Ovary (tissue), 9 donors: ENCODE data around the gene ZC3H14. TPM values are rescaled to one million over a fixed set of nuclear protein-coding genes. Genes with fewer than 3 reads are reported as not detected.

Experiments used
- DNase-seq, 5 donors: peaks; one replicate each; pipeline ENCODE4 v3.0.0-alpha.2; 2019 to 2020
- H3K27ac ChIP-seq, 2 donors: fragments of 200-600 bp; one replicate each; pipeline versions ENCODE4 v1.5.1 to v1.8.0; 2019 to 2022
- H3K27me3 ChIP-seq: fragments of 200-600 bp; one replicate; pipeline ENCODE4 v1.8.0; 2022
- H3K36me3 ChIP-seq: fragments of 200-600 bp; sonication (generic); one replicate; pipeline ENCODE4 v1.5.1; 2019
- H3K4me1 ChIP-seq: one replicate; pipeline ENCODE4 v1.8.1; 2013; ENCODE audit warnings: mild to moderate bottlenecking, moderate library complexity; ENCODE audit not compliant: insufficient read depth
- H3K4me3 ChIP-seq: fragments of 200-600 bp; sonication (generic); one replicate; pipeline ENCODE4 v1.5.1; 2017
- H3K9me3 ChIP-seq, 2 donors: fragments of 200-600 bp in 1 of 2; sonication (generic) in 1 of 2; one replicate each; pipeline versions ENCODE4 v1.5.1 to v1.8.1; 2013 to 2019; ENCODE audit warnings: mild to moderate bottlenecking in 1 of 2, moderate library complexity in 1 of 2
- EP300 ChIP-seq: sonication (generic); formaldehyde crosslinking; IDR thresholded peaks from one replicate; pipeline ENCODE4 v1.6.1; 2017; ENCODE audit warnings: antibody characterized with exemption
- POLR2A ChIP-seq: fragments of 450-650 bp; IDR thresholded peaks from one replicate; pipeline ENCODE4 v1.6.1; 2017; ENCODE audit warnings: antibody characterized with exemption, mild to moderate bottlenecking, moderate library complexity
- WGBS, 3 donors: extraction: QIAGEN DNeasy Blood & Tissue Kit in 1 of 3; methylation state at CpG; one replicate each; pipeline versions ENCODE4 v1.1.5 to v1.1.7; 2013 to 2017; 5-methylcytosine and 5-hydroxymethylcytosine counted together
- intact Hi-C, 4 donors: fragments of 100-400 bp; cut with DNase I; formaldehyde crosslinking; loops; one replicate each; pipeline versions ENCODE4 v1.11.0 to v1.15.1; 2022 to 2023
- polyA plus RNA-seq, 2 donors: library from polyadenylated mRNA; stranded (reverse); fragments of 200-250 nt in 1 of 2; fragments of 350-450 nt in 1 of 2; fragmentation: Illumina TruSeq in 1 of 2; extraction: RNeasy Lipid Tissue Mini Kit (QIAGEN cat#74804) in 1 of 2; gene quantifications; one replicate each; pipeline ENCODE4 v1.2.3, GENCODE V29; 2013 to 2014
- total RNA-seq, 7 donors: library from RNA; depleted of rRNA in 2 of 7; stranded (reverse); fragments of >200 nt in 2 of 7; fragmentation: NEBNext Ultra II Directional in 3 of 7; extraction: Animal tissue kit (Norgen Biotek cat#: 25700) in 3 of 7; gene quantifications; one replicate each; pipeline versions ENCODE4 v1.1.0 to v1.2.4, GENCODE V29; 2016 to 2023
- TF ChIP-seq, protein P1 (sequence below), 3 donors: fragments of 450-650 bp in 2 of 3; fragments of 200-600 bp in 1 of 3; IDR thresholded peaks; one replicate each; pipeline versions ENCODE4 v1.5.1 to v1.8.0; 2016 to 2022; ENCODE audit warnings: antibody characterized with exemption in 3 of 3, mild to moderate bottlenecking in 1 of 3
- donor health status: DM: no; HTN: no; CAD: no; lungs with moderate emphysema.
- donor health status: DM: no; HTN: no; CAD: no.
- donor health status: Bipolar disorder and iron deficiency.
- donor health status: DM: yes; HTN: yes; CAD: no.
- donor health status: DM: no; HTN: no; CAD: no.
- donor health status: DM: yes; HTN: yes; CAD: no.

The ZC3H14 gene
- total and polyA plus RNA-seq, 9 donors: 30.2 to 63.2 (median 57.1) TPM

DNA sequence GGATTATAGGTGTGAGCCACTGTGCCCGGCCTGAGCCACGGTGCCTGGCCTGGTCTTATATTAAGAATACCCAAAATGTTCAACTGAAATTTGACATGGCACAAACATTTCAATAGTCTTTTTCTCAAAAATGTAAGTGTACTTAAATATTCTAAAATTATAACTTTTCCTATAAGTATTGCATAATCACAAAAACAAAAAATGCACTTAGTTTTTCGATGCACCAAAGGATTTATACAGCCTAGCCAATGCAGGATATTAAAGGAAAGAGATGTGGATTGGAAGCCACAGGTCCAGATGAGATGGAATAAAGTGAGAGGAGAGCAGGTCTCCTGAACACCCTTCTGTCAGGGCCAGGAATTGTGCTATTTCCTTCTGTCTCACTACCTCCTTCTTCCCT, 62.8 kb downstream of the ZC3H14 start:
- 93 to 97% (median 94%) methylated on average over 3 of the region's 3 CpGs for WGBS, 3 donors
- intact Hi-C loops: no loop called here
- TF ChIP-seq EP300: no peak

DNA sequence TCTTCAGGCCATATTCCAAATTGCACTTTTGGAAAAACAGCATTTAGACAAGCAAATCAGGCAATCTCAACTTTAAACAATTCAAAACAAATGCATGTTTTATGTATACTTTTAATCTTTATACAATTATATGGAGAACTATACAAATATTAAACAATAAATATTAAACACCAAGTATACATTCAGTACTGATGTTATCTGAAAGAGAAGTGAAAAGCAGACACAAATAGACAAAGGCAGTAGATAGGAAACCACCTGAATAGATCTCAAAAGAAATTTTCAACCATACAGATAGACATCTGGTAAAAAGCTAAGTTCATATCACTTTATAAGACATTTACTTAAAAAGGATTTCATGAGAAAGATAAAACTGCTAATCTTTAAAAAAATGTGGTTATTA, 65.2 kb downstream of the ZC3H14 start:
- DNase-seq: no peak

More for the DNA sequence above, 62.8 kb downstream of the ZC3H14 start:
- no peaks in the 10 kb centered on the region for H3K27me3 ChIP-seq
- DNase-seq: no peak
- no peaks in the 10 kb centered on the region for H3K4me1 ChIP-seq
- H3K27ac ChIP-seq: no peak overlapping the region
- H3K4me3 ChIP-seq: no peak overlapping the region
- no peaks in the 10 kb centered on the region for H3K9me3 ChIP-seq
- H3K36me3 ChIP-seq: no peaks in the 10 kb centered on the region

DNA sequence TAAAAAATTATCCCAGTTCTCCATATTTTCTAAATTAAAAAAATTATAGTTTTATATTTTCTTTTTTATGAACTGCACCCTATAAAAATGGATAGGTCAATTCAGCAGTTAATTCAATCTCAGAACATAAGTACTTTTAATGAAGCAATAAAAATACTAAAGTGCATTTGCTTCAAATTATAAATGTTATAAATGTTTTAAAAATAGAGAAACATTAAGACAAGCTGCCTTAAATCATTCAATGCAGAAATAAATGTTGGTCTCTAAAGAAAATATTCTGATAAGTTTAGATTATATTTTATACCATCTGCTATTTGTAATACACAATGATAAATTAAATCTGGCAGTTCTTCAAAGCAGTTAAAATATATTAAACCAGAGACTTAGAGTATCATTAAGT, 65.6 kb downstream of the ZC3H14 start:
- H3K9me3 ChIP-seq: no peaks in the 10 kb centered on the region
- no peaks in the 10 kb centered on the region for H3K27me3 ChIP-seq
- H3K4me3 ChIP-seq: no peak overlapping the region
- no peaks in the 10 kb centered on the region for H3K36me3 ChIP-seq
- H3K27ac ChIP-seq: no peak overlapping the region
- no peak for DNase-seq
- intact Hi-C loops: no loop called here
- H3K4me1 ChIP-seq: no peaks in the 10 kb centered on the region
- TF ChIP-seq POLR2A (no peak), EP300 (no peak)
- TF ChIP-seq, protein P1, sequence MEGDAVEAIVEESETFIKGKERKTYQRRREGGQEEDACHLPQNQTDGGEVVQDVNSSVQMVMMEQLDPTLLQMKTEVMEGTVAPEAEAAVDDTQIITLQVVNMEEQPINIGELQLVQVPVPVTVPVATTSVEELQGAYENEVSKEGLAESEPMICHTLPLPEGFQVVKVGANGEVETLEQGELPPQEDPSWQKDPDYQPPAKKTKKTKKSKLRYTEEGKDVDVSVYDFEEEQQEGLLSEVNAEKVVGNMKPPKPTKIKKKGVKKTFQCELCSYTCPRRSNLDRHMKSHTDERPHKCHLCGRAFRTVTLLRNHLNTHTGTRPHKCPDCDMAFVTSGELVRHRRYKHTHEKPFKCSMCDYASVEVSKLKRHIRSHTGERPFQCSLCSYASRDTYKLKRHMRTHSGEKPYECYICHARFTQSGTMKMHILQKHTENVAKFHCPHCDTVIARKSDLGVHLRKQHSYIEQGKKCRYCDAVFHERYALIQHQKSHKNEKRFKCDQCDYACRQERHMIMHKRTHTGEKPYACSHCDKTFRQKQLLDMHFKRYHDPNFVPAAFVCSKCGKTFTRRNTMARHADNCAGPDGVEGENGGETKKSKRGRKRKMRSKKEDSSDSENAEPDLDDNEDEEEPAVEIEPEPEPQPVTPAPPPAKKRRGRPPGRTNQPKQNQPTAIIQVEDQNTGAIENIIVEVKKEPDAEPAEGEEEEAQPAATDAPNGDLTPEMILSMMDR (IDR thresholded peaks at IDR 0.05): no peak

More for the DNA sequence above, 65.2 kb downstream of the ZC3H14 start:
- Histone ChIP-seq H3K27me3 (no peaks in the 10 kb centered on the region), H3K4me1 (no peaks in the 10 kb centered on the region), H3K27ac (no peak overlapping the region), H3K4me3 (no peak overlapping the region), H3K36me3 (no peaks in the 10 kb centered on the region), H3K9me3 (no peaks in the 10 kb centered on the region)
- TF ChIP-seq, protein P1 (IDR thresholded peaks at IDR 0.05): no peak
- TF ChIP-seq EP300 (no peak), POLR2A (no peak)
- intact Hi-C loops: no loop called here

DNA sequence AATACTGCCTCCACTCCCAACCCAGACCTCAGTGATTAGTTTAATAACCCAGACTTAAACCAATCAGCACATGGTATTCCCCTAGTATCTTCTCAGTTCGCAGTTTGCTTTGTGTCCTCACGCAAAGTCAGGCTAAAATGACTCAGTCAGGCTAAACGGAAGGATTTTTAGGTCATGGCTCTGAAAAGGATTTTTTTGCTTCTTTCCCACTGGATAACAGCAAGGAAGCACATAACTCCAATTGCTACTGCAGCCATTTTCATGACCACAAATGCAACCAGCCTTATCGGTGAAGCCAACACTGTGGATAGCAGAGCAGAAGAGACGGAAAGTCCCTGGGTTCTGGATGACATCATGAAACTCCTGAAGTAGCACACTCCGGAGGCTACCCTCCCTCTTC, 67.7 kb downstream of the ZC3H14 start:
- TF ChIP-seq, protein P1 (IDR thresholded peaks at IDR 0.05): no peak
- TF ChIP-seq POLR2A (no peak), EP300 (no peak)
- DNase-seq: no peak
- H3K4me1 ChIP-seq: no peaks in the 10 kb centered on the region
- H3K27me3 ChIP-seq: no peaks in the 10 kb centered on the region
- WGBS, 3 donors: 60 to 67% (median 64%) methylated on average over 6 of the region's 6 CpGs
- no peak overlapping the region for H3K27ac ChIP-seq
- H3K36me3 ChIP-seq: no peaks in the 10 kb centered on the region
- no peak overlapping the region for H3K4me3 ChIP-seq
- intact Hi-C loops: no loop called here
- no peaks in the 10 kb centered on the region for H3K9me3 ChIP-seq

DNA sequence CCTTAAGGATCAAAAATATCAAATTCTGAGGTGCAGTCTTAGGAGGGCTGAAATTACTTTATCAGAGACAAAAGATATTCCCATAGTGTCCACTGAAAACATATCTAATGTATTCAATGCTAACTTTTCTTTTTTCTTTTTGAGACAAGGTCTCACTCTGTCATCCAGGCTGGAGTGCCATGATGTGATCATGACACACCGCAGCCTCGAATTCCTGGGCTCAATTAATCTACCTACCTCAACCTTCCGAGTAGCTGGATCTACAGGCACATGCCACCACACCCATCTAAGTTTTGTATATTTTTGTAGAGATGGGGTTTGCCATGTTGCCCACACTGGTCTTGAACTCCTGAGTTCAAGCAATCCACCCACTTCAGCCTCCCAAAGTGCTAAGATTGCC, 68.3 kb downstream of the ZC3H14 start:
- TF ChIP-seq POLR2A (no peak), EP300 (no peak)
- TF ChIP-seq, protein P1 (IDR thresholded peaks at IDR 0.05): no peak

More for the DNA sequence above, 68.3 kb downstream of the ZC3H14 start:
- Histone ChIP-seq H3K4me1 (no peaks in the 10 kb centered on the region), H3K27ac (no peak overlapping the region), H3K9me3 (no peaks in the 10 kb centered on the region), H3K27me3 (no peaks in the 10 kb centered on the region), H3K36me3 (no peaks in the 10 kb centered on the region), H3K4me3 (no peak overlapping the region)
- WGBS, 3 donors: 82 to 98% (median 97%) methylated on average over 3 of the region's 3 CpGs
- no peak for DNase-seq
- intact Hi-C loops: no loop called here
